Panc1 (cell line): ENCODE measurements around the gene CEBPA. TPM values are rescaled to one million over a fixed set of nuclear protein-coding genes. Genes with fewer than 3 reads are reported as not detected.

Experiments
- ATAC-seq: fragments of 200-7000 bp; cut with Tn5 transposase; 2 replicates; pipeline ENCODE4 v1.9.1; 2020; ENCODE audit warnings: mild to moderate bottlenecking, moderate library complexity
- BruUV-seq: library from RNA; stranded (reverse); fragments of 400-500 nt; replicated peaks from 2 replicates; lab custom pipeline; 2021; lab: Mats Ljungman, UMichigan
- CTCF ChIA-PET: fragments of 300-600 bp; sonication (Branson Sonifier 250); formaldehyde crosslinking; loops from one replicate; lab custom pipeline; 2022; ENCODE audit warnings: antibody characterized with exemption; lab: Charles Lee
- POLR2A ChIA-PET: fragments of 300-600 bp; sonication (Branson Sonifier 250); formaldehyde crosslinking; loops from one replicate; lab custom pipeline; 2022; ENCODE audit warnings: antibody characterized with exemption; lab: Charles Lee
- DNase-seq: peaks from one replicate; pipeline ENCODE4 v3.0.0-alpha.2; 2010; ENCODE audit warnings: low read depth, low spot score
- H3K27ac ChIP-seq: 2 replicates; pipeline ENCODE4 v1.5.1; 2011; ENCODE audit warnings: mild to moderate bottlenecking, low read length, inconsistent platforms
- H3K27me3 ChIP-seq: fragments of 200-500 bp; sonication (Bioruptor generic); 2 replicates; pipeline ENCODE4 v1.6.0; 2014; ENCODE audit warnings: low read length, inconsistent platforms; ENCODE audit not compliant: control insufficient read depth, insufficient read depth
- H3K36me3 ChIP-seq: fragments of 200-500 bp; sonication (Bioruptor generic); 2 replicates; pipeline ENCODE4 v1.5.1; 2014; ENCODE audit warnings: inconsistent platforms, mild to moderate bottlenecking, low read length, moderate library complexity; ENCODE audit not compliant: control insufficient read depth, insufficient read depth
- H3K4me1 ChIP-seq: 2 replicates; pipeline ENCODE4 v1.5.1; 2011; ENCODE audit warnings: inconsistent platforms, mild to moderate bottlenecking, low read length, moderate library complexity; ENCODE audit not compliant: control insufficient read depth, insufficient read depth
- H3K4me3 ChIP-seq, 2 experiments: 2 replicates each; pipeline ENCODE4 v1.5.1; 2011 to 2012; ENCODE audit warnings: low read depth in 2 of 2, low read length in 2 of 2, mild to moderate bottlenecking in 2 of 2, inconsistent platforms in 1 of 2, moderate library complexity in 1 of 2
- H3K9me3 ChIP-seq: fragments of 200-500 bp; sonication (Bioruptor generic); 2 replicates; pipeline ENCODE4 v1.5.1; 2014; ENCODE audit warnings: low read depth, mild to moderate bottlenecking, inconsistent platforms, low read length, moderate library complexity; ENCODE audit not compliant: control insufficient read depth, insufficient read depth
- CTCF ChIP-seq: fragments of 450-650 bp; IDR thresholded peaks from 2 replicates; pipeline ENCODE4 v1.5.1; 2017; ENCODE audit warnings: mild to moderate bottlenecking
- POLR2AphosphoS5 ChIP-seq: IDR thresholded peaks from 2 replicates; pipeline ENCODE4 v1.6.1; 2012; ENCODE audit warnings: mild to moderate bottlenecking, low read depth, low read length, moderate library complexity
- REST ChIP-seq, 2 experiments: IDR thresholded peaks; 2 replicates each; pipeline ENCODE4 v1.6.1; 2011 to 2012; ENCODE audit warnings: low read depth in 2 of 2, control low read depth in 1 of 2, low read length in 1 of 2, mild to moderate bottlenecking in 1 of 2, moderate library complexity in 1 of 2; ENCODE audit not compliant: insufficient read depth in 1 of 2
- SIN3A ChIP-seq: IDR thresholded peaks from 2 replicates; pipeline ENCODE4 v1.6.1; 2012; ENCODE audit warnings: low read depth, mild to moderate bottlenecking, low read length, moderate library complexity, borderline replicate concordance; ENCODE audit not compliant: insufficient read depth
- TCF7L2 ChIP-seq: IDR thresholded peaks from 2 replicates; pipeline ENCODE4 v1.6.1; 2011; ENCODE audit warnings: mild to moderate bottlenecking, low read depth, low read length, inconsistent platforms
- in situ Hi-C: cut with HindIII; loops from 2 replicates; pipeline ENCODE4 v1.10.0; 2016; ENCODE audit warnings: low sequenced_read_pairs, low pct_unique_long_range_greater_than_20kb
- intact Hi-C: fragments of 100-400 bp; cut with micrococcal nuclease; formaldehyde crosslinking; loops from one replicate; pipeline ENCODE4 v1.10.0; 2022; ENCODE audit not compliant: unreplicated experiment
- total RNA-seq: library from RNA; stranded (reverse); gene quantifications from one replicate; pipeline ENCODE4 v1.2.1, GENCODE V29; 2021; ENCODE audit not compliant: unreplicated experiment

CEBPA gene
- total RNA-seq, 1 experiment from 2014 or later, result 1.6 TPM

- ChIA-PET CTCF (no interaction called here), POLR2A (no interaction called here)
- no peak overlapping the region for H3K27ac ChIP-seq
- H3K4me3 ChIP-seq, result no peak overlapping the region
- in situ Hi-C loops, result loop anchor here (10.0 kb wide), 1 partner anchor 47 kb away; no protein-coding TSS in a partner anchor
- intact Hi-C loops, result no loop called here
- ATAC-seq, result no peak
- no peak for DNase-seq
- BruUV-seq, result no TSS peak
- peaks cover 3% of the 10 kb centered on the region; the same call in 1 of the 2 replicates for H3K27me3 ChIP-seq
- H3K36me3 ChIP-seq, result no peaks in the 10 kb centered on the region
- peaks cover 30% of the 10 kb centered on the region for H3K4me1 ChIP-seq
- H3K9me3 ChIP-seq, result no peaks in the 10 kb centered on the region
- TF ChIP-seq SIN3A, result no peak
Observed at GRCh38 chr19:33297401-33298145, 4.8 kb downstream of the CEBPA start.

GRCh38 chr19:33296488-33296971, 5.8 kb downstream of the CEBPA start:
- H3K36me3 ChIP-seq, result no peaks in the 10 kb centered on the region
- no TSS peak for BruUV-seq
- DNase-seq (no peak), ATAC-seq (no peak)
- H3K27me3 ChIP-seq, result peaks cover 3% of the 10 kb centered on the region; the same call in 1 of the 2 replicates
- in situ Hi-C loops, result loop anchor here (10.0 kb wide), 1 partner anchor 48 kb away; no protein-coding TSS in a partner anchor
- ChIA-PET CTCF (no interaction called here), POLR2A (interaction anchor here (0.5 kb wide), 1 partner anchor 78 kb away, joined by 4 read pairs; no protein-coding TSS in a partner anchor)
- TF ChIP-seq TCF7L2 (no peak), REST (IDR thresholded peaks at IDR 0.05; ENCODE audit: insufficient read depth in 1 of 2, low read depth in 2 of 2, low read length in 1 of 2) (no peak), POLR2AphosphoS5 (no peak), SIN3A (no peak), CTCF (no peak)
- peaks cover 33% of the 10 kb centered on the region for H3K4me1 ChIP-seq
- no peak overlapping the region for H3K4me3 ChIP-seq
- no peak overlapping the region for H3K27ac ChIP-seq
- intact Hi-C loops, result no loop called here
- H3K9me3 ChIP-seq, result no peaks in the 10 kb centered on the region
